ENCODE results near the gene FKBP2.

- TF ChIP-seq, protein P1, sequence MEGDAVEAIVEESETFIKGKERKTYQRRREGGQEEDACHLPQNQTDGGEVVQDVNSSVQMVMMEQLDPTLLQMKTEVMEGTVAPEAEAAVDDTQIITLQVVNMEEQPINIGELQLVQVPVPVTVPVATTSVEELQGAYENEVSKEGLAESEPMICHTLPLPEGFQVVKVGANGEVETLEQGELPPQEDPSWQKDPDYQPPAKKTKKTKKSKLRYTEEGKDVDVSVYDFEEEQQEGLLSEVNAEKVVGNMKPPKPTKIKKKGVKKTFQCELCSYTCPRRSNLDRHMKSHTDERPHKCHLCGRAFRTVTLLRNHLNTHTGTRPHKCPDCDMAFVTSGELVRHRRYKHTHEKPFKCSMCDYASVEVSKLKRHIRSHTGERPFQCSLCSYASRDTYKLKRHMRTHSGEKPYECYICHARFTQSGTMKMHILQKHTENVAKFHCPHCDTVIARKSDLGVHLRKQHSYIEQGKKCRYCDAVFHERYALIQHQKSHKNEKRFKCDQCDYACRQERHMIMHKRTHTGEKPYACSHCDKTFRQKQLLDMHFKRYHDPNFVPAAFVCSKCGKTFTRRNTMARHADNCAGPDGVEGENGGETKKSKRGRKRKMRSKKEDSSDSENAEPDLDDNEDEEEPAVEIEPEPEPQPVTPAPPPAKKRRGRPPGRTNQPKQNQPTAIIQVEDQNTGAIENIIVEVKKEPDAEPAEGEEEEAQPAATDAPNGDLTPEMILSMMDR (CRISPR knock-in tag; IDR thresholded peaks at IDR 0.05), result no peak
- TF ChIP-seq ZNF543 (CRISPR knock-in tag; IDR thresholded peaks at IDR 0.05), result no peak
- no peak for TF ChIP-seq AFF4 (CRISPR knock-in tag; IDR thresholded peaks at IDR 0.05)
- no peak for TF ChIP-seq ZFP36 (IDR thresholded peaks at IDR 0.05; ENCODE audit: borderline replicate concordance, low read depth, low read length, partially characterized antibody)
- TF ChIP-seq DRAP1 (CRISPR knock-in tag; IDR thresholded peaks at IDR 0.05), result no peak
- no peak for TF ChIP-seq KDM6A (CRISPR knock-in tag; IDR thresholded peaks at IDR 0.05; ENCODE audit: low read depth)
- no peak for TF ChIP-seq SMC3 (IDR thresholded peaks at IDR 0.05; ENCODE audit: low read length)
- no peak for TF ChIP-seq BCL6 (CRISPR knock-in tag; IDR thresholded peaks at IDR 0.05)
Measured at GRCh38 chr11:64267207-64267945, 26.5 kb downstream of the FKBP2 start.

All from HepG2 (cell line).